Right renal cortex interstitium (tissue), 3 donors: ENCODE results near the gene IL36B. TPM values are rescaled to one million over a fixed set of nuclear protein-coding genes. Genes with fewer than 3 reads are reported as not detected.
"Not testable (repeated sequence)": the region's sequence is repeated elsewhere in the genome, so short reads cannot be mapped to it uniquely, and the experiment has no call there.

ENCODE experiments used
- DNase-seq, 3 donors: peaks; one replicate each; pipeline ENCODE4 v3.0.0-alpha.2; 2013; ENCODE audit warnings: low read depth in 3 of 3, low spot score in 2 of 3
- polyA plus RNA-seq, 3 donors: library from polyadenylated mRNA; unstranded; fragments of 120-200 nt; gene quantifications; one replicate each; pipeline ENCODE4 v1.2.1, GENCODE V29; 2013; ENCODE audit not compliant: insufficient read length in 3 of 3

Gene IL36B
- not detected for polyA plus RNA-seq

GRCh38 chr2:113052396-113052917, at the start of gene IL36B:
IL36B (minus strand) TSS chr2:113052867.
- DNase-seq: no peak

GRCh38 chr2:113102133-113102532, 49.5 kb upstream of the IL36B start:
- no peak for DNase-seq

- DNase-seq: no peak
Measured at GRCh38 chr2:113098532-113098931, 45.9 kb upstream of the IL36B start.

DNA sequence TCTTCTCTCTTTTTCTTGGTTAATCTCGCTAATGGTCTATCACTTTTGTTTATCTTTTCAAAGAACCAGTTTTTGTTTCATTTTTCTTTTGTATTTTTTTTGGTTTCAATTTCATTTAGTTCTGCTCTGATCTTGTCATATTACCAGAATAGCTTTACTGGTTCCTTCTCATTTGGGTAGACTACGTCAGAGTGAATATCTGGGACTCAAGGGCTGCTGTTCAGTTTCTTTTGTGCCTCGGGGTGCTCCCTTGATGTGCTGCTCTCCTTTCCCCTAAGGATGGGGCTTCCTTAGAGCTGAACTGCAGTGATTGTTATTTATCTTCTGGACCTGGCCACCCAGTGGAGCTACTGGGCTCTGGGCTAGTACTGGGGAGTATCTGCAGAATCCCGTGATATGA, 45.4 kb upstream of the IL36B start:
- DNase-seq: no peak

DNA sequence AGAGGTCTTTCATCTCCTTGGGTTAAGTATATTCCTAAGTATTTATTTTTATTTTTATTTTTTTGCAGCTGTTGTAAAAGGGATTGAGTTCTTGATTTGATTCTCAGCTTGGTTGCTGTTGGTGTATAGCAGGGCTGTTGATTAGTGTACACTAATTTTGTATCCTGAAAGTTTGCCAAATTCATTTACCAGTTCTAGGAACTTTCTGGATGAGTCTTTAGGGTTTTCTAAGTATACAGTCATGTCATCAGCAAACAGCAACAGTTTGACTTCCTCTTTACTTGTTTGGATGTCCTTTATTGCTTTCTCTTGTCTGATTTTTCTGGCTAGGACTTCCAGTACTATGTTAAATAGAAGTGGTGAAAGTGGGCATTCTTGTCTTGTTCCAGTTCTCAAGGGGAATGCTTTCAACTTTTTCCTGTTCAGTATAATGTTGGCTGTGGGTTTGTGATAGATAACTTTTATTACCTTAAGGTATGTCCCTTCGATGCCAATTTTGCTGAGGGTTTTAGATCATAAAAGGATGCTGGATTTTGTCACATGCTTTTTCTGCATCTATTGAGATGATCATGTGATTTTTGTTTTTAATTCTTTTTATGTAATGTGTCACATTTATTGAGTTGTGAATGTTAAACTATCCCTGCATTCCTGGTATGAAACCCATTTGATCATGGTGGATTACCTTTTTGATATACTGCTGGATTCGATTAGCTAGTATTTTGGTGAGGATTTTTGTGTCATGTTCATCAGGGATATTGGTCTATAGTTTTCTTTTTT, 44.4 kb upstream of the IL36B start:
- not testable (repeated sequence) for DNase-seq

DNA sequence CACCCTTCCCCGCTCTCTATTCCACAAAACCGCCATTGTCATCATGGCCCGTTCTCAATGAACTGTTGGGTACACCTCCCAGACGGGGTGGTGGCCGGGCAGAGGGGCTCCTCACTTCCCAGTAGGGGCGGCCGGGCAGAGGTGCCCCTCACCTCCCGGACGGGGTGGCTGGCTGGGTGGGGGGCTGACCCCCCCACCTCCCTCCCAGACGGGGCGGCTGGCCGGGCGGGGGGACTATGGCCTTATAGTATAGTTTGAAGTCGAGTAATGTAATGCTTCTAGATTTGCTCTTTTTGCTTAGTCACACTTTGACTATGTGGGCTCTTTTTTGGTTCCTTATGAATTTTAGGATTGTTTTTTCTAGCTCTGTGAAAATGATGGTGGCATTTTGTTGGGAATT, 43.6 kb upstream of the IL36B start:
- DNase-seq: not testable (repeated sequence)

GRCh38 chr2:113093613-113093977, 40.9 kb upstream of the IL36B start:
- DNase-seq: no peak

GRCh38 chr2:113092864-113093612, 40.4 kb upstream of the IL36B start:
- DNase-seq: no peak

- no peak for DNase-seq
Measured at GRCh38 chr2:113091231-113091896, 38.7 kb upstream of the IL36B start.

DNA sequence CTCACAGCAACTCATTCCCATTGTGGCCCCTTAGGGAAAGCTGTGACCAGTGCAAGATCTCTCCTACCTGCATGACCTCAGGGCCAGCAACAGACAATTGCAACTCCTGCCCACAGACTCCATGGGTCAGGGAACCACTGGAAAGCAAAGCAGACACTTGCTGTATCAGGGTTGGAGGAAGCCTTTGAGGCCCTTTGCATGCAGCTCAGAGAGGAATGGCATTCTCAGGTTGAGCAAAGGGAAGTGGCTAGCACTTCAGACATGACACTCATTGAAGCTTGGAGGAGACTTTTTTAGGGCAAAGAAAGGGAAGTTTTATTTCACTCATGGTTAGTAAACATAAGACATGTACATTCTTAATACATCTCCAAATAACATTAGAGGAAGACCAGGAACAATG, 37.2 kb upstream of the IL36B start:
- DNase-seq: no peak

GRCh38 chr2:113088213-113088992, 35.7 kb upstream of the IL36B start:
- DNase-seq: no peak

DNA sequence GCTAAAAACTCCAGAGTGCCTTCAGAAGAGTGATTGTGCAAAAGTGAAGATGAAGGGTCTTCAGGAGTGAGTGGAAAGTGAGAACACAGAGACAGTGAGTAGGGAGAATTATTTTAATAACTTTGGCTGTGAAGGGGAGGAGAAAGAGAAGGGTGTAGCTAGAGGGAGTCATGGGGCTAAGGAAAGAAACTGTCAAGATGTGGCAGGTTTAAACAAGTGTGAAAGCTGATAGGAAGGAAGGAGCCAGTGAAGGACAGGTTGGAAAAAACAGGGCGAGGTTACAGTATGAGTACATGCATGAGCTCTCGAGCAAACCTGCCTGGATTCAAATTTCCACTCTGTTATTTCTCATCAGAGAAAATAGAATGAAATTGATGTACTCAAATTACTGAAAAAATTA, 32.9 kb upstream of the IL36B start:
- no peak for DNase-seq

DNA sequence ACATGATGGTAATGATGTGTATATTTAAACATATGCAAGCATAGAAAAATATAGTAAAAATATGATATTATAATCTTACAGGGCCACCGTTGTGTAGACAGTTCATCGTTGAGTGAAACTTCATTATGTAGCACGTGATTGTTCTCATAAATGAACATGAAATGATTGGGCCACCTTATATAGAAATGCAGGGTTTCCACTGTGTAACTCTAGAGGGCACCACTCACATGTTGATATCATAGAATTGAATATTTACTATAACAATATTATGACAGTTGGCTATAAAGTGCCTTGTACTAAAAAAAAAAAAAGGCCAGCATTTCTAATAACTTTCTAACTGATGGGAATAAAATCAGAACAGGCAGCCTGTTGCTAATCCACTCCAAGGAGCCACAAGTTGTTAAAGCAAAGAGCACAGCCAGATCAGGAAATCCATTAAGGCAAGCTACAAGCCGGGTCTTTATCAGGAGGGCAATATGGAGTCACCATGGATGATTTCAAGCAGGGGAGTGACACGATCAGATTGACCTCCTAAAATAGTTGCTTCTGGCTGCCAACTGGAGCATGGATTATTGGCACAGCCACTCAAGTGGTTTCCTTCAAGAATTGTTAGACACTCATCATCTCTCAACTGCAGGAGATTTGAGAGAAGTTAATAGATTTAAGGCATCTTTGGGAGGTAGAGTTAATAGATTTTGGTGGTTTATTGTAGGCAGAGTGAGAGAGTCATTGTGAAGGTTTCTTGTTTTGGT, 31.8 kb upstream of the IL36B start:
- no peak for DNase-seq

GRCh38 chr2:113083296-113083695, 30.6 kb upstream of the IL36B start:
- DNase-seq: no peak

- DNase-seq: no peak
Measured at GRCh38 chr2:113081488-113082210, 29.0 kb upstream of the IL36B start.

DNA sequence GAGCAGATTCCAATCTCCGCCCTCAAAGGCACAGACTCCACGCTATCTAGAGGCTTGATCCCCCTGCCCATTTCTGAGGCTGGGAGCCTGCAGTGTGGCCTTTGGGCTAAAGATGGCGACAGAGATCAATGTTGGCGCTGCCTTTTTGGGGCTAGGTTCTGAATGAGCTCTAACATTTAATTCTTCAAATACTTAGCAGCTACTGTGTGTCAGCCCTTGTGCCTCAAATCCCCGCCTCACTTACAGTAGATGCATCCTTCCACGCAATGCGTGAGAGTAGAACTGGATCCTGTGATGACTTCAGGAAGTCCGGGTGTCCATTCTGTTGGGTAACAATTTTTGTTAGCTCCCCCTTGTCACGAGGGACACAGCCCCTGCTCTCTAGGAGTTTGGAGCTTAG, 27.5 kb upstream of the IL36B start:
- DNase-seq: peak in 1 of 3 donors; percentile 12

DNA sequence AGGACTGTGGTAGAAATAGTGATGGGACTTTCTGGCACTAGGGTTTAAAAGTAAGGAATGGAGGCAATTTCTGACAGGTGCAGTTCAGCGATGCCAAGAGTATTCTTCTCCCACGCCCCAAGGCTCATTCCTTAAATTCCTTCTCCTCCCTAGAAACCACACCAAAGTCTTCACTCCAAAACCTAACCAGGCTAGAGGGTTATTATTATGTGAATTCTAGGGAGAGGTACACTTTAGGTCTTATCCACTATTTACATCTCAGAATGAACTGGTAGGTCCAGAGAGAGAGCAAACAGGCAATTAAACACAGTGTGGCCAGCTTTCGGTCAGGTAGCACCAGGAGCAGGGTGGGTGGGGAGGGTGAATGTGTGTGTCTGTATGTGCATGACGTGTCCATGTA, 26.5 kb upstream of the IL36B start:
- no peak for DNase-seq

DNA sequence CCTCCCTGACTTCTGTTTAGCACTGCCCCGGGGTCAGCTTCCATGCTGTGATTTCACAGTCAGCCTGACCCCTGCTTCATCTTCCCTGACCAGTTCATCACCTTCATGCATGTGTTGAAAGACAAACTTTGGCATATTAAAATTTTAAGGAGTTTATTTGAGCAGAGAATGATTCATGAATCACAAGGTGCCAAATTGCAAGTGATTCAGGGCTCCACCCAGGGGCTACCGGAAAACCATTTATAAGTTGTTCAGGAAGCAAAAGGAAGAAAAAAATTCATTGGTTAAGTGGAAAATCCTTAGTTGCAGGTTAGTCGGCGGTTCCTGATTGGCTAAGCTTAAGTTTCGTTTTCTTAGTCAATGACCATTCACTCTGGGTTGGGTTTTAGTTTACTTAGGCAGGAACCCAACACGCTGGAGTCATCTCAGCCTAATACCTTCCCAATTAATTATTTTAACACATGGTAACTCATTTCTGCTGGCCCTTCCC, 25.7 kb upstream of the IL36B start:
- DNase-seq: no peak

DNA sequence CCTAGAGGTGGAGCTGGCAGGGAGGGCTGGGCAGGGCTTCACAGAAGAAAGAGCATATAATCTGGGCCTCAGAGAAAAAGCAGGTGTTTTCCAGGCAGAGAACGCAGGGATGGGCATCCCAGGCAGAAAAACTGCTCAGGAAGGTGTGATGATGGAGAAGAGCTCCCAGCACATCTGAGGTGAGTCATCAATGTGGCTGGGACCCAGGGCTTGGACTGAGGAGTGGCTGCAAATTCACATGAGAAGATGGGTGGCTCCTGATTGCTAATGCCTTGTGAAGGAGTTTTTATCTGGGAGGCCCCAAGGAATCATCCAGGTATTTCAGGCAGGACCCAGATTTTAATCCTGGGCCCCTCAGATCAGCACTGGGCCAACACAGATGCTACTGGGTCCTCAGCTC, 25.3 kb upstream of the IL36B start:
- DNase-seq: no peak
